IMR-90 (cell line): ENCODE measurements around the gene SCTR. TPM values are rescaled to one million over a fixed set of nuclear protein-coding genes. Genes with fewer than 3 reads are reported as not detected.

Experiments used
- ATAC-seq: fragments of 200-7000 bp; cut with Tn5 transposase; 2 replicates; pipeline ENCODE4 v1.9.1; 2020; ENCODE audit warnings: low read depth, mild to moderate bottlenecking, moderate library complexity
- BruUV-seq: library from RNA; stranded (reverse); fragments of 400-500 nt; replicated peaks from 2 replicates; lab custom pipeline; 2021; lab: Mats Ljungman, UMichigan
- CTCF ChIA-PET: fragments of 300-600 bp; formaldehyde crosslinking; extraction: SDS; loops from one replicate; lab custom pipeline; 2021; ENCODE audit warnings: antibody characterized with exemption; lab: Yijun Ruan, JAX
- POLR2A ChIA-PET: fragments of 300-600 bp; sonication (Branson Sonifier 250); formaldehyde crosslinking; loops from one replicate; lab custom pipeline; 2022; ENCODE audit warnings: antibody characterized with exemption; ENCODE audit not compliant: unreplicated experiment; lab: Charles Lee
- DNase-seq: peaks from one replicate; pipeline ENCODE4 v3.0.0; 2013
- H2AFZ ChIP-seq: replicated peaks from 2 replicates; pipeline ENCODE3; 2013; ENCODE audit warnings: low read length, mild to moderate bottlenecking; ENCODE audit not compliant: poor library complexity
- H2AK5ac ChIP-seq: 2 replicates; pipeline ENCODE4 v1.6.1; 2013; ENCODE audit warnings: low read depth, low read length, inconsistent platforms
- H2AK9ac ChIP-seq: replicated peaks from 2 replicates; pipeline ENCODE3; 2013; ENCODE audit warnings: mild to moderate bottlenecking, low read depth, low read length, moderate library complexity; ENCODE audit not compliant: poor library complexity
- H2BK120ac ChIP-seq: 2 replicates; pipeline ENCODE4 v1.6.1; 2013; ENCODE audit warnings: low read depth, low read length, inconsistent platforms
- H2BK15ac ChIP-seq: 3 replicates; pipeline ENCODE4 v1.6.1; 2013; ENCODE audit warnings: low read depth, low read length, inconsistent platforms
- H2BK20ac ChIP-seq: 2 replicates; pipeline ENCODE4 v1.6.1; 2013; ENCODE audit warnings: low read depth, mild to moderate bottlenecking, inconsistent platforms, low read length, moderate library complexity
- H2BK5ac ChIP-seq: 2 replicates; pipeline ENCODE4 v1.6.1; 2013; ENCODE audit warnings: mild to moderate bottlenecking, low read depth, low read length, inconsistent platforms; ENCODE audit not compliant: poor library complexity, severe bottlenecking
- H3K14ac ChIP-seq: replicated peaks from 2 replicates; pipeline ENCODE4 v1.6.1; 2013; ENCODE audit warnings: low read depth, low read length, inconsistent platforms
- H3K18ac ChIP-seq: 2 replicates; pipeline ENCODE4 v1.6.1; 2013; ENCODE audit warnings: low read depth, low read length, control low read depth
- H3K23ac ChIP-seq: 2 replicates; pipeline ENCODE4 v1.6.1; 2013; ENCODE audit warnings: low read depth, low read length, inconsistent platforms
- H3K27ac ChIP-seq: 2 replicates; pipeline ENCODE4 v1.5.1; 2013; ENCODE audit warnings: mild to moderate bottlenecking, control low read depth, low read length; ENCODE audit not compliant: insufficient read depth
- H3K27me3 ChIP-seq: 2 replicates; pipeline ENCODE4 v1.6.1; 2013; ENCODE audit warnings: low read length; ENCODE audit not compliant: control insufficient read depth, insufficient read depth
- H3K36me3 ChIP-seq: 2 replicates; pipeline ENCODE4 v1.6.1; 2013; ENCODE audit warnings: low read length, mixed read lengths; ENCODE audit not compliant: control insufficient read depth, insufficient read depth
- H3K4ac ChIP-seq: 2 replicates; pipeline ENCODE4 v1.6.1; 2013; ENCODE audit warnings: low read depth, low read length, inconsistent platforms
- H3K4me1 ChIP-seq: 2 replicates; pipeline ENCODE4 v1.6.1; 2013; ENCODE audit warnings: low read length, mixed read lengths; ENCODE audit not compliant: control insufficient read depth, insufficient read depth
- H3K4me2 ChIP-seq: 2 replicates; pipeline ENCODE4 v1.6.1; 2013; ENCODE audit warnings: low read depth, mild to moderate bottlenecking, control low read depth, low read length, moderate library complexity
- H3K4me3 ChIP-seq: 2 replicates; pipeline ENCODE4 v1.5.1; 2013; ENCODE audit warnings: low read depth, mild to moderate bottlenecking, control low read depth, low read length, moderate library complexity; ENCODE audit not compliant: insufficient read depth
- H3K56ac ChIP-seq: 2 replicates; pipeline ENCODE4 v1.6.1; 2013; ENCODE audit warnings: low read length, inconsistent platforms; ENCODE audit not compliant: insufficient read depth; ENCODE audit errors: extremely low read depth
- H3K79me1 ChIP-seq, 2 experiments: 2 replicates each; pipeline ENCODE4 v1.6.1; 2013; ENCODE audit warnings: low read length in 2 of 2, inconsistent platforms in 1 of 2, low read depth in 1 of 2
- H3K9ac ChIP-seq: 2 replicates; pipeline ENCODE4 v1.6.1; 2013; ENCODE audit warnings: low read depth, low read length, control low read depth
- H3K9me1 ChIP-seq: 2 replicates; pipeline ENCODE4 v1.6.1; 2013; ENCODE audit warnings: low read length, inconsistent platforms; ENCODE audit not compliant: insufficient read depth
- H3K9me3 ChIP-seq: 2 replicates; pipeline ENCODE4 v1.6.1; 2013; ENCODE audit warnings: low read length; ENCODE audit not compliant: control insufficient read depth, insufficient read depth
- H4K20me1 ChIP-seq: 2 replicates; pipeline ENCODE4 v1.6.1; 2013; ENCODE audit warnings: low read length, inconsistent platforms; ENCODE audit not compliant: insufficient read depth
- H4K5ac ChIP-seq: 2 replicates; pipeline ENCODE4 v1.6.1; 2013; ENCODE audit warnings: mild to moderate bottlenecking, low read depth, low read length, control low read depth
- H4K8ac ChIP-seq, 2 experiments: 2 replicates each; pipeline ENCODE4 v1.6.1; 2013; ENCODE audit warnings: low read depth in 2 of 2, low read length in 2 of 2, control low read depth in 1 of 2, inconsistent platforms in 1 of 2
- H4K91ac ChIP-seq: 2 replicates; pipeline ENCODE4 v1.6.1; 2013; ENCODE audit warnings: low read depth, low read length, inconsistent platforms; ENCODE audit not compliant: insufficient read depth
- BHLHE40 ChIP-seq: fragments of 150-350 bp; IDR thresholded peaks from 2 replicates; pipeline ENCODE4 v1.6.1; 2016; ENCODE audit warnings: mild to moderate bottlenecking, low read depth, low read length
- CEBPB ChIP-seq: IDR thresholded peaks from 2 replicates; pipeline ENCODE4 v1.6.1; 2012; ENCODE audit warnings: low read depth, low read length, improper control_type of control experiment
- CHD1 ChIP-seq: IDR thresholded peaks from 2 replicates; pipeline ENCODE4 v1.6.1; 2012; ENCODE audit warnings: low read depth, low read length, improper control_type of control experiment
- CTCF ChIP-seq: conservative IDR thresholded peaks from 2 replicates; pipeline ENCODE4 v1.5.1; 2012; ENCODE audit warnings: mild to moderate bottlenecking, low read depth, low read length, improper control_type of control experiment
- ELK1 ChIP-seq: fragments of 150-350 bp; IDR thresholded peaks from 2 replicates; pipeline ENCODE4 v1.6.1; 2016; ENCODE audit warnings: low read depth, mild to moderate bottlenecking, low read length, moderate library complexity, borderline replicate concordance
- FOS ChIP-seq: fragments of 150-350 bp; IDR thresholded peaks from 2 replicates; pipeline ENCODE4 v1.6.1; 2016; ENCODE audit warnings: low read depth, low read length
- MAFK ChIP-seq: IDR thresholded peaks from 2 replicates; pipeline ENCODE4 v1.6.1; 2012; ENCODE audit warnings: low read depth, low read length, improper control_type of control experiment
- MAZ ChIP-seq: IDR thresholded peaks from 2 replicates; pipeline ENCODE4 v1.6.1; 2012; ENCODE audit warnings: low read depth, mild to moderate bottlenecking, low read length, improper control_type of control experiment, moderate library complexity, borderline replicate concordance
- MXI1 ChIP-seq: IDR thresholded peaks from 2 replicates; pipeline ENCODE4 v1.6.1; 2012; ENCODE audit warnings: low read depth, mild to moderate bottlenecking, low read length, moderate library complexity, borderline replicate concordance
- NFE2L2 ChIP-seq: fragments of 150-350 bp; IDR thresholded peaks from 2 replicates; pipeline ENCODE4 v1.6.1; 2016; ENCODE audit warnings: low read depth, mild to moderate bottlenecking, low read length
- POLR2A ChIP-seq: IDR thresholded peaks from 2 replicates; pipeline ENCODE4 v1.6.1; 2012; ENCODE audit warnings: mild to moderate bottlenecking, low read depth, low read length
- RAD21 ChIP-seq: IDR thresholded peaks from 2 replicates; pipeline ENCODE4 v1.6.1; 2012; ENCODE audit warnings: low read length, improper control_type of control experiment
- RCOR1 ChIP-seq: IDR thresholded peaks from 2 replicates; pipeline ENCODE4 v1.6.1; 2012; ENCODE audit warnings: mild to moderate bottlenecking, low read length, improper control_type of control experiment; ENCODE audit not compliant: insufficient replicate concordance
- RFX5 ChIP-seq: IDR thresholded peaks from 2 replicates; pipeline ENCODE4 v1.8.0; 2012; ENCODE audit warnings: low read depth, mild to moderate bottlenecking, low read length, moderate library complexity
- SMC3 ChIP-seq: fragments of 150-350 bp; IDR thresholded peaks from 2 replicates; pipeline ENCODE4 v1.6.1; 2016; ENCODE audit warnings: low read depth, mild to moderate bottlenecking, antibody characterized with exemption, low read length, moderate library complexity
- USF2 ChIP-seq: fragments of 150-350 bp; IDR thresholded peaks from 2 replicates; pipeline ENCODE4 v1.6.1; 2017; ENCODE audit warnings: mild to moderate bottlenecking, antibody characterized with exemption, low read length, low read depth
- WGBS, 2 experiments: methylation state at CpG; one replicate each; pipeline versions ENCODE4 v1.1.5 to v1.1.7; 2013; ENCODE audit warnings: missing lambda C conversion rate in 2 of 2; ENCODE audit not compliant: insufficient read length in 1 of 2; ENCODE audit errors: extremely low coverage in 2 of 2; 5-methylcytosine and 5-hydroxymethylcytosine counted together
- dilution Hi-C: fragments of 300-500 bp; cut with HindIII; formaldehyde crosslinking; loops from one replicate; pipeline ENCODE4 v1.14.3; 2018; ENCODE audit warnings: low sequenced_read_pairs; ENCODE audit not compliant: unreplicated experiment
- in situ Hi-C: fragments of 300-500 bp; cut with MboI; formaldehyde crosslinking; loops from 3 replicates; pipeline ENCODE4 v1.14.3; 2019; ENCODE audit warnings: low sequenced_read_pairs, inconsistent platforms, mixed read lengths
- intact Hi-C: fragments of 100-400 bp; cut with micrococcal nuclease; formaldehyde crosslinking; loops from 2 replicates; pipeline ENCODE4 v1.10.0; 2022
- polyA plus RNA-seq, 3 experiments: library from polyadenylated mRNA; depleted of rRNA; stranded (reverse); fragments of >200 nt; gene quantifications; 2 replicates each; pipeline ENCODE4 v1.2.3, GENCODE V29; 2012; ENCODE audit warnings: low replicate concordance in 1 of 3
- total RNA-seq: library from RNA; depleted of rRNA; stranded (reverse); fragments of >200 nt; gene quantifications from 2 replicates; pipeline ENCODE4 v1.2.3, GENCODE V29; 2012

Gene SCTR
- total and polyA plus RNA-seq, 2 of the 4 experiments (the other 2 are of a cell fraction), result not detected

- Histone ChIP-seq H3K9me3 (no peaks in the 10 kb centered on the region), H2AK5ac (no peak overlapping the region), H3K79me1 (no peaks in the 10 kb centered on the region), H3K9me1 (no peaks in the 10 kb centered on the region), H3K4me2 (no peak overlapping the region), H4K91ac (no peak overlapping the region), H3K9ac (no peak overlapping the region), H2AFZ (no peak overlapping the region), H3K4me1 (no peaks in the 10 kb centered on the region), H3K14ac (no peak overlapping the region), H3K4me3 (no peak overlapping the region), H2BK120ac (no peak overlapping the region), H3K27me3 (0 out of 2 replicates have a peak, but pooled peaks cover 1% of the 10 kb centered on the region), H2BK20ac (no peak overlapping the region), H2BK5ac (no peak overlapping the region), H3K56ac (no peak overlapping the region), H4K20me1 (no peaks in the 10 kb centered on the region), H2BK15ac (no peak overlapping the region), H4K8ac (no peak overlapping the region), H2AK9ac (no peak overlapping the region), H3K4ac (no peak overlapping the region), H4K5ac (no peak overlapping the region), H3K27ac (no peak overlapping the region), H3K23ac (no peak overlapping the region), H3K36me3 (no peaks in the 10 kb centered on the region), H3K18ac (no peak overlapping the region)
- no TSS peak for BruUV-seq
- dilution Hi-C loops, result no loop called here
- no CpG with 5 or more reads among the region's 3 CpGs for WGBS, 2 experiments
- no peak for ATAC-seq
- intact Hi-C loops, result no loop called here
- CTCF ChIA-PET, result no interaction called here
- no peak for DNase-seq
- in situ Hi-C loops, result no loop called here
- TF ChIP-seq FOS, result no peak
- no peak for TF ChIP-seq BHLHE40
- TF ChIP-seq MAFK, result no peak
- TF ChIP-seq CEBPB, result no peak
- no peak for TF ChIP-seq CHD1
- no peak for TF ChIP-seq MXI1
- TF ChIP-seq ELK1, result no peak
- TF ChIP-seq RFX5, result no peak
- no peak for TF ChIP-seq SMC3
- TF ChIP-seq RAD21, result no peak
- no peak for TF ChIP-seq USF2
- no peak for TF ChIP-seq CTCF
- TF ChIP-seq POLR2A, result no peak
- TF ChIP-seq MAZ, result no peak
- no peak for TF ChIP-seq RCOR1
- TF ChIP-seq NFE2L2, result no peak
- POLR2A ChIA-PET, result no interaction called here
Measured at GRCh38 chr2:119531292-119531691, 7.0 kb upstream of the SCTR start.
